NCI-H510A (cell line): ENCODE results near the gene CDX2.

Experiments
- DNase-seq: peaks from one replicate; lab custom pipeline; 2025; lab: John Stamatoyannopoulos, UW

Gene CDX2

DNA sequence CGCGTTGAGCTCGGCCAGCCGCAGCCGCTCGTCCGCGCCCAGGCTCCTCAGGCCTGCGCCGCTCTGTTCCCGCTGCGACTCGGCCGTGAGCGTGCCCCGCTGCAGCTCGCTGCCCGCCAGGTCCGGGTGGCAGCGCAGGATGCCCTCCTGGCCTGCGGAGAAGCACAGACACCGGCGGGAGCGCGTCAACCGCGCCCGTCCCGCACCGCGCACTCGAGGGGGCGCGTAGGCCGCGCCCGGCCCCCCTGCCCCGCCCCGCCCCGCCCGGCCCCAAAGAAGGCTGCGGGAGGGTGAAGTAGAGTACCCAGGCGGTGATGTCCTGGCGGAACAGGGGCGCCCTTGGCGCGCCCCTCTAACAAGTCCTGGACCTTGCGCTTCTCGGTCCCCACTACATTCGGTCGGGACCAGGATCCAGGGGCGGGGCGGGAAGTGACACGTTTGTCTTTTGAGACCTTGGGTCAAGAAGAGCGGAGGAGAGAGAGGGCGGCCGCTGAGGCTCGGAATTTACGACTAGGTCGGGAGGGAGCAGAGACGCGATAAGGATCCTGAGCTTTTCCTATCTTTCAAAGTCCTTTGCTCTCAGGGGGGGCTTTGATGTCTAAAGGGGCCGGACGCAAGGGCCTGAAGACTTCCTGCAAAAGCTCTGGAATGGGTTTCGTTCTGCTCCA, 9.3 kb upstream of the CDX2 start:
- no peak for DNase-seq

DNA sequence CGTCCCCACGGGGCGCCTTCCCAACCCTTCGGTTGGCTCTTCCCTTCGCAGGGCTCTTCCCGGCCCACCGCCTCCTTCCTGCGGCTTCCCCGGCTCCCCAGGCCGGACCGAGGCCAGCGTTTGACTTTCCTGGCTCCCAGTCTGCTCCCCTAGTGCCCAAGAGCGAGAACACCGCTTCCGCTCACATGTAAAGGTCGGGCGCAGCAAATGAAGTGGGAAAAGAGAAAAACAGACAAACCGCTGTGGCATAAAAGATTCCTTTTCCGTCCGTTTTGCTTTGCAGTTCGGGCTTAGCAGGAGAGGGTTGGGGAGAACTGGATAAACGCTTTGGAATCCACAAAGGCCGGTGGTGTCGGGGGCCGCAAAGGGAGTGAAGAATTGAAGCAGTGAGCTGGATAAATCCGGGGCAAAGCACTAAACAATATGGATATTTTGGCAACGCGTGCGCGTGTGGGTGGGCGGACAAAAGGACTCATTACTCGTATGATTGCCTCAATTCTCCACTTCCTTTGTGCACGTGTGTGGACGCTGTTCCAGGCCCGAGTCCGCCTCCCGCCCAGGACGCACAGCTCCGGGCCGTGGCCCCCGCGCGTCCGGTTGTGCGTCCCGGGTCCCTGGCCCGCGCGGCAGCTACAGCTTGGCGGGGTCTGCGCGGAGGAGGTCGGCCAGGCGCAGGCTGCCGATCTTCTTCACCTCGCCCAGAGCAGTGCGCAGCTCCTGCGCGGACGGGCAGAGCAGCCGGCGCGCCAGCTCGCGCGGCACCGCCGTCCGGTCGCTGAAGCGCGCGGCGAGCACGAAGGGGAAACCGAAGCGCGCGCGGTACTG, 8.6 kb upstream of the CDX2 start:
- no peak for DNase-seq

DNA sequence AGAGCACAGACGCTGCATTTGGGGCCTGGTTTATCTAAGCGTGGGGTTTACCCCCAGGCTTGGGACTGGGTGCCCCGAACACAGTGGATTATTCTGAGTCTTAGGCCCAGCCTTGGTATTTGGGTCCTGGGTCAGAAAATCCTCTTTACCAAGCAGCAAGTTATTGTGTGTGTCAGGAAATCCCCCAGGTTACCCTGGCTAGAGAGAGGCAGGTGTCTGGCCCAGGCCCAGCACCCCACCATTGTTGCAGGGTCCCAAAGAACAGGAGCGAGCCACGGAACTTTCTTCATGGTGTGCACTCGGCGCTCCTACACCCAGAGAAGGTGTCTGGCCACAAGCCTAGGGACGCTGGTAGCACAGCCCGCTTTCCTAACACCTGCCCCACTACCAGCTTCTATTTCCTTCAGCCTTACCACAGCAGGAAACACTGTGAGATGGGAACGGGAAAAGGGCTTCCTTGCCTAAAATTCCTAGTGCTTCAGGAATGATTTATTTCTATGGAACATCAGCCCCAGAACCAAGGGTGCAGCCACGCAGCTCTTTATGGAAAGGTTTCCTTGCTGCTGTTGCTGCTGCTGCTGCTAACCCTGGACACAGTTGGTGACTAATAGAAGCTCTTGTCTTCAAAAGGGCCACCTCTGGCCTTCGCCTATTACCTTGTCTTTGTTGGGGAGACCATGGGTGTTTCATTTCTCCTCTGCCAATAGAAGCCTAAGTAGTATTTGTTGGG, 7.4 kb upstream of the CDX2 start:
- no peak for DNase-seq

DNA sequence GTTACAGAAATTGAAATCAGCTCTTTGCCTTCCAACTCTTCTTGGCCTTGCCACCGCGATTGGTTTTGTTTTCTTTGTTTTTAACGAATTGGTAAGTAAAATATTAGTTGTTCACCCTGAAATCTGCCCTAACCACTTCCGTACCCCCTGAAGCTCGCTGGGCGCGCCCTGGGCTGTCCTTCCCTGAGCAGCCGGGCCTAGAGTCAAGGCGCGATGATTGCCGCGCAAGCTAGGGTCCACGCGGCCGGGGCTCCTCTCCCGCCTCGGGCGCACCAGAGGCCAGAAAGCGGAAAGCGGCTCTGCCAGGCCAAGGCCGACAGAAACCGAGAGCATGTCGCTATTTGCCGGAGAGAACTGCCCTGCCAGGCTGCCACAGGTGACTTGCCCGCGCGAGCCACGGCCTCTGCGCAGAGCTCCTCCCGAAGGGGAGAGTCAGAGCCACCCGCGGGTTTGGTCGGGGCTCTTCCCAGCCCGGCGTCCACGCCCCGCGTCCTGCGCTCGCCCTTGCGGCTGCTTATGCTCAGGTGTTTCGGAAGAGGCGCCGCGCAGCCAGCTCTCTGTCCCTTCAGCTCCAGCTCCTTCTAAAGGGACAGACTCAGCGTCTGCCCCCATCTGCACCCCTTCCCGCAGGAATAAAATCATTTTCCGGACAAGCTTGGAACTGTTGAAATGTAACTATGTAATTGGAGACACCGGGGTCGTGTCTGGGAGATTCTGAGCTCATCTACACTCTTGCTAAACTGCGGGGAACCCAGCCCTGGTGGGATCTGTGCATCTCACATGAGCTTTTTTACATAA, 6.6 kb upstream of the CDX2 start:
- DNase-seq, result no peak

DNA sequence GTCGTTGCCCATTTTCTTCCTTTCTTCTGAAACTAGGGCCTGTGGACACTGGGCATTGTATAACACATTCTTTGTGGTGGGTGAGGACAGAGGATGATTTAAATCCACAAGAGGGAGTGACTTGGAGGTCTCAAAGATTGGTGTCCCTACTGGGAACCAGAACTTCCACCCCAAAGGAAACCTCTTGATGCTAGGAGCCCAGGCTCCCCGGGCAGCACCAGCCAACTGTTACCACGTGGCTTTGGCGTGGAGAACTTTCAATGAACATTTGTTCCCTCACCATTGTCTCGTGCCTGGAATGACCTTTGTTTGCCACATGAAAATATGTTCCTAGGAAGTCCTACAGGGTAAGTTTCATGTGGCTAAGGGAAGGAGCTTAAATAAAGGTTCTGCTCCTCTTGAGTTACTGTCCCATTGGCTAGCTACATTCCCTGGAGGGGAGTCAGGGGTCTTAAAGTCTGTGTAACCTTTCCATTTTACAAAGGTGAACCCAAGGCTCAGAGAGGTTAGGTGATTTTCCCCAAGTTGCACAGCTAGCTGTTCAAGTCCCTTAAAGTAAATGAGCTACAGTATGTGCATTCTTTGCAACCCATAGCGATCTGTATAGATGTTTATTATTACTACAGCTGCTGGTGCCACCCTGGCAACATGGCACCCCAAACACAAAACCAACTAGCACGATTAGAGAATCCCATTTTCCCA, 5.0 kb upstream of the CDX2 start:
- DNase-seq, result no peak

DNA sequence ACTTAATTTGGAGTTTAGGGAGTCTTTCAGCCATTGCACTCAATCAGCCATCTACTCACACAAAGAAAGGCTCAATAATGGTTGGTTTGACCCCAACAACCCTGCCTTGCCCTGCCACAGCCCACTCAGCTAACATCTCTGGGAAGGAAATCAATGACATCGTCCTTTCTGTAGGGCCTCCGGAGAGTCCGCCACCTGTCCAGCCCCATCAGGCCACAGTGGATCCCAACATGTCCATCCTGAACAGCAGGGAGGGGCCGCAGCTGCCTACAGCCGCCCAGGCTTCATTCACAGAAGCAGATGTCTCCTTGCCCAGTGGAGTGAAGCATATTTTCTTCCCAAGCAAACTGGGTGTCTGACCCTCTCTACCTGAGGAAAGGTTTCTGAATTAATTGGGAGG, 4.2 kb upstream of the CDX2 start:
- DNase-seq, result no peak

DNA sequence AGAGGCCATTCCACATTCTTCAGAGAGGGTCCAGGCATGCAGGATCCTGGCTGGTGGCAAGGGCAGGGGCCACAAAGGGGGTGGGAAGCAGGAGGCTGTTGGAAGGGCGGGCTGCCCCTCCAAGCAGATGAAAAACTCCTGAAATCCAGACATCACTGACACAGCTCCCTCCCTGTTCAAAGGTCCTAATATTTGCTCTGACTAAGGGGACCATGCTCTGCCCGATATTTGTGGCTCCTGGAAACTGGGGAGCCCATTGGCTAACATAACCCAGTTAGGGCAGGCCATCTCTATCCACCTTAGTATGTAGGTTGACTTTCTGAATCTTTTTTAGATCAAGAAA, 3.3 kb upstream of the CDX2 start:
- no peak for DNase-seq

DNA sequence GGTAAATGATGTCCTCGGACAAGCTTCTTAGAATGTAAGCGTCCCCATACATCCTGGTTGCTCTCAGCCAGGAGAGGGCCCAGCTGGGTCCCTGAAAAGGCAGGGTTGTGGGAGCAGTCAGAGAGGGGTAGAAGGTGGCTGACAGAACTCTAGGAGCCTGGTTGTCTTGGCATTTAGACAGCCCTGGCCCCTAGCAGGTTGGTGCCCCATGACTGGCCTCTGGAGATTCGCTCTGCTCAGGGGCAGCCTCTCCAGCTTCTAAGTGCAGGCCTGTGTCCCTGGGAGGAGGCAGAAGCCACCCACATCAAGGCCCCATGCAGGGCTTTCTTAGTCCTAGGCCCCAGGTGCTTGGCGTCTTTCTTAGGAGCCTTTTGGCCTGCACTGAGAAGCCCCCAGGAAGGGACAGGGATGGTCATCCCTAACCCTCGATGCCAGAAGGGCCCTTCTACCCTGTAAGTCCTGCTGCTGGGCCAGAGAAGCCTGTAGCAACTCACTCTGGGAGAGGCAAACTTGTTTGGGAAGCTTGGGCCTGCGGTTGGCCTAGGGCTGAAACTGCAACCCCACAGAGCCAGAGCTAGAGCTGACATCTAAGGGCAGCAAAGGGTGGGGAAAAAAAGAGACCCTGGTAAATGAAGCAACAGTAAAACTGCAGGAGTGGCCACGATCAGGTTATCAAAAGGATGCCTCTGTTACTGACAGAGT, 2.8 kb upstream of the CDX2 start:
- DNase-seq, result no peak

DNA sequence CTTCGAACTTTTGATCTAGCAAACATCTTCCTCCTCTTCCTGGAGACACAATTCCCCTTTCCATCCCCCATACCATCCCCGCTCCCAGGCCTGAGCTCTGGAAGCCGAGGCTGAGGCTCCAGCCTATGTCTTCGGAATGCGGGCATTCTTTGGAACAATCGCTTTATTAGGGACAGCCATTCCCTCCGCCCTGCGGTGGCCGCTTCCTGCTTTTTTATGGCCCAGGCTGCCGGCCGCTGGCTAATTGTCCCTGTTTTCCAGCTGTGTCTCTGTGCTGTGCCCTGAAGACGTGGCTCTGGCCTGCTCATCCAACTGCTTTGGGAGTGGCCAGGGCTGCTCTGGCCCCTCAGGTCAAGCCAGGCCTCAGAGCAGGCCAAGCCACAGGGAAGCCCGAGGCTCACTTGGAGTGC, 2.1 kb upstream of the CDX2 start:
- no peak for DNase-seq

DNA sequence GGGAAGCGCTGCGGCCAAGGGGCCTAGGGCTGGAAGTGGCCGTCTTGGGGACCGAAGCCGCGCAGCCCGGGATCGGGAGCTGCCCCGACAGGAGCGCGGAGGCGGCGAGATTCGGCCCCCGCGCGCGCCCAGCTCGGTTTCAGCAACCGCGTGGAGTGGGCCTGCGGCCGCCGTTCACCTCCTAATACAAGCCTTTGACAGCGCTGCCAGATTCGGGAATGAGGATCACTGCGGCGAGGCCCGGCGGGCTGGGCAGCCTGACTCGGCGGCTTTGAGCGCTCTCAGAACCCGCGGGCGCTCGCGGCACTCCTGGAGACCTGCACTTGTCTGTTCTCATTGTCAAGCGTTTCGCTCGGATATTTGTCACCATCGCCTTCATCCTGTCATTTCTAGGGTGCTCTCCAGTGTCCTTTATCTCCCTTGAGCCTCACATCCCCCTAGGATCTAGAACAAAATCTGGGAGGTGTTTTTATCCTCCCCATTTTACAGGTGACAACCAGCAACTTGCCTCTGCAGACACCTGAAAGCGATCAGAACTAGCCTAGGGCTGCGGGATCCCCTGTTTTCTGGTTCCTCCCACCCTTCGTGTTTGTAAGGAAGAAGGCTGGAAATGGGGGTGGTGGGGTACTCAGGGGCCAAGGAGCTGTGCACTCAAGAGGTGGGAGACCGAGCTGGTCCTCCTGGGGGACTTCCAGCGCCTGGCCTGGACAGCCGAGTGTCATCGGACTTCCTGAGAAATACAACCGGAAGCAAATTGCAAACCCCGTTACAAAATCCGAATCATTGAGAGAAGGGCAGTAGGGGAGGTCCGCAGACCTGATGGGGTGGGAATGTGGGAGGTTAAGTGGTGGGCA, 1.5 kb upstream of the CDX2 start:
- DNase-seq, result no peak

DNA sequence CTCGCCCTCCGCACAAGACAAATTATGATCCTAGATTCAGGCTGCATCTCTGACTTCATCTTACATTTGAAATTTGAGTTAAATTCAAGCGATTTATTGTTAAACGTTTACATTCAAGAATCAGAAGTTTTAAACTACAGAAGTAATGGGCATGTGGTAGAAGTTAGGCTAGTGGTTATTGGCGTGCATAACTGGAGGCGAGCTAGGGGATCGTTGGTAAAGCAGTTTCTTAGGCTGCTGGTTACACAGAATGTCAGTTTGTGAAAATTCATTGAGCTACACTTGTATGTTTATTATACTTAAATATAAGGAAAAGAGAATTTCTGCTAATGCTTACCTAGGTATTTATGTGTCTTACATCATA, 733 bp upstream of the CDX2 start:
- no peak for DNase-seq

DNA sequence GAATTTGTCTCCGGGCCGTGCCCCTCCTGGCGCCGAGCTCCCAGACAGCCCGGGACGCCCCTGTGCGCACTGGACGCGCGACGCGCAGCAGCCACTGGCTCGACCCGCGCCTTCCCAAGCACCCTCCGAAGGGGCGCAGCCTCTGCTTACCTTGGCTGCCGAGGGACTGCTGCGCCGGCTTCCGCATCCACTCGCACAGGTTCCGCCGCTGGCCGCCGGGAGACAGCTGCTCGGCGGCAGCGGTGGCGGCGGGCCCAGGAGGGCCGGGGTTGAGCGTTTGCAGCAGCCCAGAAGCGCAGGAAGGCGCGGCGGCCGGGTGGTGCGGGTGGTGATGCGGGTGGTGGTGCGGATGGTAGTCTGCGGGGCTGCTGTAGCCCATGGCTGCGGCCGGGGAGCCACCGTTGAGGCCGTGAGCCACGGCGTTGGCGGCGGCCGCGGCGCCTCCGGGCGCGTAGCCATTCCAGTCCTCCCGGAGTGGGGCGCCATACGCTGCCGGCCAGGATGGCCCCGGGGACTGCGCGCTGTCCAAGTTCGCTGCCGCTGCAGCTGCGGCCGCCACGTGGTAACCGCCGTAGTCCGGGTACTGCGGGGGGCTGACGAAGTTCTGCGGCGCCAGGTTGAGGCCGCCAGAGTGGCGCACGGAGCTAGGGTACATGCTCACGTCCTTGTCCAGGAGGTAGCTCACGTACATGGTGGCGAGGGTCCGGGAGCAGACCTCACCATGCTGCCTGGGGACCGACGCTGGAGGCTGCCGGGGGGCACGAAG, 616 bp downstream of the CDX2 start:
- DNase-seq, result peak; percentile 18

DNA sequence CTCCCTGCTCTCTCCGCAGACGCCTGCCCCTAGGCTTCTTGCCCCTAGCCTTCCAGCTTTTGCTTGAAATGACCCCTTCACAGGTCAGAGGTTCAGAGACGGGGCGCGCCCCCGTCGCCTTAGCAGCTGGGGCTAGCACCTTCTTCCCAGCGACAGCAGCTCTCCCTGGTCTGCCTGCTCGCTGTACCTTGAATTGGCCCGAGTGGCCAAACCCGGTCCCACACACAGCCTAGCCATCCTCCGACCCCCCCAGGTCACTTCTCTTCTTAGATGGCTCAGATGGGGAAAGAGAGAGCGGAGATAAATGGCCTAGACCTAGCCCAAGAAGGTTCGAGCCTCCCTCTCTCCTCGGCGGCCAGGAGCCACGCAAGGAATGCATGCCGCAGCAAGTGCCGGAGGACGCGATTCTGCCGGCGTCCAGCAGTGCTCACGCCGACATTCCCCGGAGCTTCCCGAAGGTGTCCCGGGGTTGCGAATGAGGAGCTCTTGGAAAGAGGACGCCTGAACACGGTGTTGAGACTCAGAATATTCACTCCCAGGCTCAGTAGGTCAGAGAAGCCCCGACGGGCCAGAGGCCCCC, 1.3 kb downstream of the CDX2 start:
- no peak for DNase-seq

DNA sequence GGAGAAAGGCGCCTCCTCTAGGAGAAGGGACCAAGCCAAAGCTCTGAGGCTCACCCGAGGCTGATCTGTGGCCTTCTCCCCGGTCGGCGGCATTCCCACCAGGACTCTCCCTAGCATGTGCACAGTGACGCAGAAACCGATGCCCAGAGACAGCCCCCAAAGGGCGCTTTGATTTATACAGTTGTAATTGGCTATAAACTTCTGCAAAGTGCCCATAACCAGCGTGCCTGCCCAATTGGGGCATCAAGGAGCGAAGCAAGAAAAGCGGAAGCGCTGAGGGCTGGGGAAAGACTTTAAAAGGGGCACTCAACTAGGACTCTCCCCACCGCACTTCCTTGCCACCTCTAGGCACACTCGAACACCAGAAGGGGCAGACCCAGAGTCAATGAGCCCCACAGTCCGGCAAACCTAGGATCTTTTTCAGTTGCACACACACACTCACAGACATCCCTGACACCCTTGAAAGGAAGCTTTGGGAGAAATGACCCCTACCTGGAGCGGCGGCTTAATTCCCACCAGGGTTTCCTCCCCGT, 1.8 kb downstream of the CDX2 start:
- DNase-seq, result no peak

DNA sequence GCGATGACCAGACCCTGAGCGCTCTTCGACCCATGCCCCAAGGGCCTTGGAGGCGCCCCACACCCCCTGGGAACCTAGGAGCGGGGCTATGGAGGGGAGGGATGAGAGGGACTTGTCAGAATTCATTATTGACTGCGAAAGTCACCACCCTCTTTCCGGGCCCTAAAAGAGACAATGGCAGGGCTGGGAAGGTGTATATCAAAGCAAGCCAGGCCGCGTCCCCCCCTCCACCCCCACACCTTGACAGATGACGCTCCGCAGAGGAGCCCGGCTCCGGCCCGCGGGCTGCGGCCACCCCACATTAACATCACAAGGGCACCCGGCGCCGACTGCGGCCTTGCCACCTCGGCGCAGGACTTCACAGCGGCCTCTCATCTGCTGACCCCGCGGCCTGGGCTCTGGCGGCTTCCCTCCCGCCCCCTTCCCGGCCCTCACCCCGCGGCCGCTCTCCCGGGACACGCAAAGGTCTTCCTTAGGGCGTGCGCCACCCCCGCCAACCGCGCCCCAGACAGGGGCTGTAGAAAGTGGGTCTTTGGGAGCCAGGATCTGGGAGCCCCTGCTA, 2.4 kb downstream of the CDX2 start:
- no peak for DNase-seq

DNA sequence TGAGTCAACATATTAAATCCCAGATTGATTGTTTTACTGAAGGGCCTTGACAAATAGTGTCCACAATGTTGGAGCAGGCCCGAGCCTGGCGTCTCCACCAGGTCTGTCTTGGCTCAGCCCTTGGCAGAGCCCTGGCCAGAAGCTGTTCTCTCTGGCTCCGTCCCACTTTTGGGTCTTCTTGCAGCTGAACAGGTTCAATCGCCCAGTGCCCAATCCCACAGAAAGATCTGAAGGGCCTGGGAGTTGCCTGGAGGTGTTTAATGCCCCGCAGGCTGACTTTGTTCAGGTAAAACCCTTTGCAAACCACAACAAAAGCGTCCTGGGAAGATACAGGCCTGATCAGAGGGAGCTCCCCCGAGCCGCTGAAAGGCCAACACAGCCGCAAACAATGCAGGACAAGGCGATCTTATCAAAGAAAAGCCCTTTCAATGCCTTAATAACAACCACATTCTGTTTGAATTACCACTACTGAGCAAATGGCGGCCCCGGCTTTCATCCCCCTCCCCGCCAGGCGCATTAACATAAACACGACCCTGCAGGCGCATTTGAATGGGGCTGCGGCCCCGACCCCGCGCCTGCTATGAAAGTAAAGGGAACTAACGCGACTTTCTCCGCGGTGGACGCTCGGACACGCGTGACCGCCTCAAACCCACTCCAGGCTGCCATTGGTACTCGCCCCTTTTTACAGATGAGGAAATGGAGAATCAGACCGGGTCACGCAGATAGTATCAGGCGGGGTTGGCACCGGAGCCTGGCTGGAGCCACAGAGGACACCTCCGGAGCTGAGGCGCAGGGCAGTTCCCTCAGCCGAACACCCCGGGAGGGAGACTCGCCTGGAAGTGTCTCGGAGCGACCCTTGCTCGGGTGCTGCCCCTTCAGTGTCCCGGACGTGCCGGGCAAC, 3.1 kb downstream of the CDX2 start:
- no peak for DNase-seq

DNA sequence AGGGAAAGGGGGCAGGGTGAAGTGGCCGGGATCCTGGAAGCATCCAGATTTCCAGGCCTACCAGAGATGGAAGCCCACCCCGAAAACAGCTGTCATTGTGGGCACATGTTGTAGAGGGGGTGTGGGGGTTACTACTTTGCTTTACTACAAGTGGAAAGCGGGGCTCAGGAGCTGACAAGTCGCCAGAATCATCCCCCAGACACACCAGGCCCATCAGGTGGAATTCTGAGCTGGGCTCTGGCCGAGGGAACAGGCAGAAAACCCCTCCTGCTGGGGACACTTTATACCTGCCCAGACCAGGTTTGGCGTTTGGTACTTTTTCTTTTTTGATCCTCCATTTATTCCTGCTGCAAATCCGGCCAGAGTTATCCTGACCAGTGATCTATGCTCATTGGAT, 3.8 kb downstream of the CDX2 start:
- DNase-seq, result no peak
